Nephron (organoid): ENCODE results near the gene ATP8A2.
A peak's percentile ranks its signal among the peaks of the same experiment; 100 is the strongest.
"Not testable (repeated sequence)": the region's sequence is repeated elsewhere in the genome, so short reads cannot be mapped to it uniquely, and the experiment has no call there.

Source experiments
- H3K27ac Mint-ChIP-seq, 3 experiments: 2 replicates each; pipeline ENCODE4 v1.8.0; 2020; ENCODE audit warnings: mixed read lengths in 3 of 3, mild to moderate bottlenecking in 2 of 3, moderate library complexity in 1 of 3
- H3K27me3 Mint-ChIP-seq: 2 replicates; pipeline ENCODE4 v1.8.0; 2021; ENCODE audit warnings: low read depth, mild to moderate bottlenecking, moderate library complexity, mixed read lengths
- H3K36me3 Mint-ChIP-seq: 2 replicates; pipeline ENCODE4 v1.8.0; 2020; ENCODE audit warnings: low read depth, mixed read lengths
- H3K4me1 Mint-ChIP-seq: 2 replicates; pipeline ENCODE4 v1.8.0; 2020; ENCODE audit warnings: mixed read lengths
- H3K4me3 Mint-ChIP-seq, 3 experiments: 2 replicates each; pipeline ENCODE4 v1.8.0; 2020; ENCODE audit warnings: mild to moderate bottlenecking in 3 of 3, mixed read lengths in 3 of 3, moderate library complexity in 2 of 3
- H3K9me3 Mint-ChIP-seq: 2 replicates; pipeline ENCODE4 v1.8.0; 2020; ENCODE audit warnings: mixed read lengths
- TF ChIP-seq, protein P1 (sequence below), 3 experiments: fragments of 200-600 bp; sonication (generic); IDR thresholded peaks; one replicate each; pipeline ENCODE4 v1.5.0; 2021; ENCODE audit warnings: antibody characterized with exemption in 3 of 3; ENCODE audit not compliant: unreplicated experiment in 3 of 3

The ATP8A2 gene

DNA sequence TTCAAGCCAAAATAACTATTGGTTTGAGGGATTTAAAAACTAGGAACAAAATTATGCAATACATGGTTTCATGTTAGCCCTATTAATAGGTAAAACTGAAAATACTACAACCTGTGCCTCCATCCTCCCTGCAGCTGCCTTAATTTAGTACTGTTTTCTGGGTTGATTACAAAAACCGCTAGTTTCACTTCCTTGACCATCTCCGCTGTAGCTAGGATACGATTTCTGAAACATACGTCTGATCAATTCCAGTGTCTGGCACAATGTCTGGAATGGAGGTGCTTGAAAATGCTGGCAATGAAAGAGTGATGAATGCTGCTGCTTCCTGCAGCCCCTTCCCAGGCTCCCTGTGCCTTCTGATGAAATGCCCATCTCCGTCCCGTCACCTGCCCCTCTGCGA lies 406.6 kb downstream of the ATP8A2 start:
- H3K4me3 Mint-ChIP-seq: no peak overlapping the region
- TF ChIP-seq, protein P1, sequence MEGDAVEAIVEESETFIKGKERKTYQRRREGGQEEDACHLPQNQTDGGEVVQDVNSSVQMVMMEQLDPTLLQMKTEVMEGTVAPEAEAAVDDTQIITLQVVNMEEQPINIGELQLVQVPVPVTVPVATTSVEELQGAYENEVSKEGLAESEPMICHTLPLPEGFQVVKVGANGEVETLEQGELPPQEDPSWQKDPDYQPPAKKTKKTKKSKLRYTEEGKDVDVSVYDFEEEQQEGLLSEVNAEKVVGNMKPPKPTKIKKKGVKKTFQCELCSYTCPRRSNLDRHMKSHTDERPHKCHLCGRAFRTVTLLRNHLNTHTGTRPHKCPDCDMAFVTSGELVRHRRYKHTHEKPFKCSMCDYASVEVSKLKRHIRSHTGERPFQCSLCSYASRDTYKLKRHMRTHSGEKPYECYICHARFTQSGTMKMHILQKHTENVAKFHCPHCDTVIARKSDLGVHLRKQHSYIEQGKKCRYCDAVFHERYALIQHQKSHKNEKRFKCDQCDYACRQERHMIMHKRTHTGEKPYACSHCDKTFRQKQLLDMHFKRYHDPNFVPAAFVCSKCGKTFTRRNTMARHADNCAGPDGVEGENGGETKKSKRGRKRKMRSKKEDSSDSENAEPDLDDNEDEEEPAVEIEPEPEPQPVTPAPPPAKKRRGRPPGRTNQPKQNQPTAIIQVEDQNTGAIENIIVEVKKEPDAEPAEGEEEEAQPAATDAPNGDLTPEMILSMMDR (IDR thresholded peaks at IDR 0.05; ENCODE audit: unreplicated experiment in 3 of 3): no peak
- H3K9me3 Mint-ChIP-seq: no peaks in the 10 kb centered on the region
- peak overlapping the region in 2 of 3 experiments; percentile 18 to 53 for H3K27ac Mint-ChIP-seq
- no peaks in the 10 kb centered on the region for H3K27me3 Mint-ChIP-seq
- H3K36me3 Mint-ChIP-seq: no peaks in the 10 kb centered on the region
- peaks cover 64% of the 10 kb centered on the region for H3K4me1 Mint-ChIP-seq

DNA sequence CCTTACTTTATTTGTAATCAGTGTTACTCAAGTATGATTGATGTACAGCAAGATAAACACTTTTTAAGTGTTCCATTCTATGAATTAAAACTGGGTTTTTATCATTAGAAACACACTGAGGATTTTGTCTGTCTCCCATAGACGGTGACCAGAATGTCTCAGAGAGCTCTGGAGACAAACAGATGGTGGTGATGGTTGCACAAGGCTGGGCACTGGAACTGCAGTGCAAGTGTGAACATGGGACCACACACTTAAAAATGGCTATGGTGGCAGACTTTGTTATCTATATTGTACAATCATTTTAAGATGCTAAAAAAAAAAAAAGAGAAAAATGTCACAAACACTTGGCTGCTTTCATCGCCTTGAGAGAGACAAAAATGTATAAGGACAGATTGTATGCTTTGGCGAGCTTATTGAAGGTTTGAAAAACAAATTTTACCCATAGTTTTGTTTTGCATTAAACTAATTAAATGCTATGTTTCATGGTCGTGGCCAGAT lies 407.1 kb downstream of the ATP8A2 start:
- no peaks in the 10 kb centered on the region for H3K27me3 Mint-ChIP-seq
- TF ChIP-seq, protein P1 (IDR thresholded peaks at IDR 0.05; ENCODE audit: unreplicated experiment in 3 of 3): no peak

DNA sequence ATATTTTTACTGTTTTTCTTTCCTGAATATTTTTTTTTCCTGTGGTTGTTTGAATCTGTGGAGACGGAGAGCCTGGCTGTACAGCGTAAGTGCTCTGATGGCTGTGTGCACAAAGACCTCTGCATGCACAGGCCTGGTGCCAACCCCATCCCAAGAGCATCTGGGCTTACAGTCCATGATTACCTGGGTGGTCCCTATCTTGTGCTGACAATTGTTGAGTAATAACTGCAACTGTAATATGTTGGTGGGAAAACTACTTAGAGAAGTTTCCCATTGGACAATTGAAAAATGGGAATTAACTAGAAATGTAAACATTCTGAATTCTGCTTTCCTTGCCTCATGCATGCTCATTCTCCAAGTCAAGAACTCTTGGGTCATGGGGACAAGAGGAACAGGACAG lies 411.3 kb downstream of the ATP8A2 start:
- Mint-ChIP-seq H3K4me1 (peaks cover 54% of the 10 kb centered on the region), H3K36me3 (no peaks in the 10 kb centered on the region), H3K27me3 (peaks cover 3% of the 10 kb centered on the region), H3K4me3 (no peak overlapping the region), H3K27ac (peak overlapping the region; percentile 10 to 65 (median 48)), H3K9me3 (no peaks in the 10 kb centered on the region)
- TF ChIP-seq, protein P1 (IDR thresholded peaks at IDR 0.05; ENCODE audit: unreplicated experiment in 3 of 3): no peak

More for the DNA sequence above, 407.1 kb downstream of the ATP8A2 start:
- Mint-ChIP-seq H3K9me3 (no peaks in the 10 kb centered on the region), H3K4me3 (no peak overlapping the region), H3K27ac (peak overlapping the region in 2 of 3 experiments; percentile 18 to 53), H3K36me3 (no peaks in the 10 kb centered on the region), H3K4me1 (peaks cover 69% of the 10 kb centered on the region)

GRCh38 chr13:25783601-25784024 lies 411.8 kb downstream of the ATP8A2 start:
- peak overlapping the region; percentile 10 to 48 (median 13) for H3K27ac Mint-ChIP-seq
- TF ChIP-seq, protein P1 (IDR thresholded peaks at IDR 0.05; ENCODE audit: unreplicated experiment in 3 of 3): no peak
- H3K27me3 Mint-ChIP-seq: peaks cover 3% of the 10 kb centered on the region
- H3K9me3 Mint-ChIP-seq: no peaks in the 10 kb centered on the region
- peaks cover 48% of the 10 kb centered on the region for H3K4me1 Mint-ChIP-seq
- no peaks in the 10 kb centered on the region for H3K36me3 Mint-ChIP-seq
- H3K4me3 Mint-ChIP-seq: no peak overlapping the region

GRCh38 chr13:25784119-25784518 lies 412.3 kb downstream of the ATP8A2 start:
- H3K4me1 Mint-ChIP-seq: peaks cover 43% of the 10 kb centered on the region
- H3K4me3 Mint-ChIP-seq: no peak overlapping the region
- no peaks in the 10 kb centered on the region for H3K36me3 Mint-ChIP-seq

DNA sequence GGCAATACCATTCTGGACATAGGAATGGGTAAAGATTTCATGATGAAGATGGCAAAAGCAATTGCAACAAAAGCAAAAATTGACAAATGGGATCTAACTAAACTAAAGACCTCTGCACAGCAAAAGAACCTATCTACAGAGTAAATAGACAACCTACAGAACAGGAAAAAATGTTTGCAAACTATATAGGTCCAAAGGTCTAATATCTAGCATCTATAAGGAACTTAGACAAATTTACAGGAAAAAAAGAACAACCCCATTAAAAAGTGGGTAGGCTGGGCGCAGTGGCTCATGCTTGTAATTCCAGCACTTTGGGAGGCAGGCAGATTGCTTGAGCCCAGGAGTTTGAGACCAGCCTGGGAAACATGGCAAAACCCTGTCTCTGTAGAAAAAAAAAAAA lies 418.4 kb downstream of the ATP8A2 start:
- H3K4me1 Mint-ChIP-seq, H3K9me3 Mint-ChIP-seq, H3K36me3 Mint-ChIP-seq, H3K27ac Mint-ChIP-seq, H3K4me3 Mint-ChIP-seq, H3K27me3 Mint-ChIP-seq: not testable (repeated sequence)

More at GRCh38 chr13:25784119-25784518, 412.3 kb downstream of the ATP8A2 start:
- TF ChIP-seq, protein P1 (IDR thresholded peaks at IDR 0.05; ENCODE audit: unreplicated experiment in 3 of 3): no peak
- peaks cover 3% of the 10 kb centered on the region for H3K27me3 Mint-ChIP-seq
- H3K27ac Mint-ChIP-seq: peak overlapping the region in 1 of 3 experiments; percentile 48
- peaks cover under 1% of the 10 kb centered on the region for H3K9me3 Mint-ChIP-seq
